ENCODE results near the gene SDK1. TPM values are rescaled to one million over a fixed set of nuclear protein-coding genes. Genes with fewer than 3 reads are reported as not detected.

The SDK1 gene
- total and polyA plus RNA-seq, 12 donors = 1.0 to 5.3 (median 3.2) TPM

GRCh38 chr7:3434611-3435010 is 133.6 kb downstream of the SDK1 start:
- ATAC-seq (no peak), DNase-seq (no peak)

GRCh38 chr7:3436112-3436511 is 135.1 kb downstream of the SDK1 start:
- Histone ChIP-seq H3K36me3 (no peaks in the 10 kb centered on the region), H3K4me1 (peaks cover 0 to 3% (median 0%) of the 10 kb centered on the region in 9 donors), H3K27me3 (no peaks in the 10 kb centered on the region), H3K27ac (no peak overlapping the region), H3K9me3 (no peaks in the 10 kb centered on the region), H3K4me3 (no peak overlapping the region)
- ATAC-seq (no peak), DNase-seq (no peak)
- WGBS, 2 donors = 80 to 94% methylated on average over 2 of the region's 2 CpGs
- intact Hi-C loops (cut with DNase I) = loop anchor here in 1 of 10 donors (5.0 kb wide), 1 partner anchor 314 kb away; no protein-coding TSS in a partner anchor
- no peak for TF ChIP-seq CTCF (IDR thresholded peaks at IDR 0.05)

More at GRCh38 chr7:3434611-3435010, 133.6 kb downstream of the SDK1 start:
- Histone ChIP-seq H3K27ac (no peak overlapping the region), H3K4me1 (peaks cover 0 to 2% (median 0%) of the 10 kb centered on the region in 9 donors), H3K27me3 (no peaks in the 10 kb centered on the region), H3K9me3 (no peaks in the 10 kb centered on the region), H3K36me3 (no peaks in the 10 kb centered on the region), H3K4me3 (no peak overlapping the region)
- intact Hi-C loops (cut with DNase I) = loop anchor here in 1 of 10 donors (5.0 kb wide), 1 partner anchor 312 kb away; no protein-coding TSS in a partner anchor
- 90 to 94% methylated on average over 4 of the region's 4 CpGs for WGBS, 2 donors
- no peak for TF ChIP-seq CTCF (IDR thresholded peaks at IDR 0.05)

GRCh38 chr7:3436746-3437145 is 135.7 kb downstream of the SDK1 start:
- H3K9me3 ChIP-seq = no peaks in the 10 kb centered on the region
- no peak for ATAC-seq

GRCh38 chr7:3437467-3437866 is 136.4 kb downstream of the SDK1 start:
- H3K36me3 ChIP-seq = no peaks in the 10 kb centered on the region
- WGBS, 2 donors = 74 to 75% methylated on average over 6 of the region's 6 CpGs
- intact Hi-C loops (cut with DNase I) = loop anchor here in 1 of 10 donors (5.0 kb wide), 1 partner anchor 315 kb away; no protein-coding TSS in a partner anchor
- H3K4me3 ChIP-seq = no peak overlapping the region
- DNase-seq (no peak), ATAC-seq (no peak)
- H3K27ac ChIP-seq = no peak overlapping the region
- H3K27me3 ChIP-seq = no peaks in the 10 kb centered on the region
- no peaks in the 10 kb centered on the region for H3K9me3 ChIP-seq
- peaks cover 0 to 3% (median 0%) of the 10 kb centered on the region in 9 donors for H3K4me1 ChIP-seq
- no peak for TF ChIP-seq CTCF (IDR thresholded peaks at IDR 0.05)

More at GRCh38 chr7:3436746-3437145, 135.7 kb downstream of the SDK1 start:
- no peak for TF ChIP-seq CTCF (IDR thresholded peaks at IDR 0.05)
- Histone ChIP-seq H3K27ac (no peak overlapping the region), H3K27me3 (no peaks in the 10 kb centered on the region), H3K4me3 (no peak overlapping the region), H3K4me1 (peaks cover 0 to 3% (median 0%) of the 10 kb centered on the region in 9 donors), H3K36me3 (no peaks in the 10 kb centered on the region)
- intact Hi-C loops (cut with DNase I) = loop anchor here in 1 of 10 donors (5.0 kb wide), 1 partner anchor 314 kb away; no protein-coding TSS in a partner anchor
- 72 to 77% methylated on average over 5 of the region's 5 CpGs for WGBS, 2 donors
- no peak for DNase-seq

Measured in heart right ventricle (tissue), 16 donors.